Common myeloid progenitor, CD34-positive (primary cell): ENCODE results near the gene CACNB4.
A peak's percentile ranks its signal among the peaks of the same experiment; 100 is the strongest.

Experiments used
- CTCF ChIA-PET: fragments of 350-600 bp; sonication (Branson Sonifier 250); formaldehyde crosslinking; loops from one replicate; lab custom pipeline; 2021; ENCODE audit warnings: antibody characterized with exemption; lab: Charles Lee
- POLR2A ChIA-PET: fragments of 350-600 bp; sonication (Branson Sonifier 250); formaldehyde crosslinking; loops from one replicate; lab custom pipeline; 2021; ENCODE audit warnings: antibody characterized with exemption; lab: Charles Lee
- DNase-seq, 3 donors: peaks; one replicate each; pipeline versions ENCODE4 v3.0.0 to v3.0.0-alpha.2; 2013
- H3K27ac ChIP-seq, 2 experiments: 1 replicate in 1 of 2; 2 replicates in 1 of 2; pipeline ENCODE4 v1.7.0; 2013; ENCODE audit warnings: inconsistent platforms in 2 of 2, low read length in 2 of 2, mild to moderate bottlenecking in 2 of 2, low read depth in 1 of 2, moderate library complexity in 1 of 2; ENCODE audit not compliant: severe bottlenecking in 2 of 2, insufficient read depth in 1 of 2, poor library complexity in 1 of 2
- H3K27me3 ChIP-seq, 5 experiments: replicated peaks in 2 of 5; 1 replicate in 3 of 5; 2 replicates in 2 of 5; pipeline versions ENCODE4 v1.6.1 to v1.7.0; 2013; ENCODE audit warnings: low read length in 4 of 5, mild to moderate bottlenecking in 2 of 5, moderate library complexity in 2 of 5, inconsistent platforms in 1 of 5; ENCODE audit not compliant: insufficient read depth in 5 of 5, control insufficient read depth in 4 of 5
- H3K36me3 ChIP-seq, 4 experiments: 1 replicate in 2 of 4; 2 replicates in 2 of 4; pipeline versions ENCODE4 v1.6.1 to v1.7.0; 2013; ENCODE audit warnings: low read length in 3 of 4, control low read depth in 1 of 4, mild to moderate bottlenecking in 1 of 4; ENCODE audit not compliant: control insufficient read depth in 4 of 4, insufficient read depth in 4 of 4
- H3K4me1 ChIP-seq, 4 experiments: 1 replicate in 3 of 4; 2 replicates in 1 of 4; pipeline versions ENCODE4 v1.6.1 to v1.7.1; 2013; ENCODE audit warnings: low read length in 3 of 4, mild to moderate bottlenecking in 3 of 4, control low read depth in 1 of 4, inconsistent platforms in 1 of 4, moderate library complexity in 1 of 4; ENCODE audit not compliant: control insufficient read depth in 4 of 4, insufficient read depth in 4 of 4; ENCODE audit errors: control extremely low read depth in 1 of 4
- H3K4me3 ChIP-seq, 7 experiments: 1 replicate in 4 of 7; 2 replicates in 3 of 7; pipeline versions ENCODE4 v1.5.1 to v1.7.0; 2013; ENCODE audit warnings: mild to moderate bottlenecking in 7 of 7, low read length in 6 of 7, moderate library complexity in 6 of 7, inconsistent platforms in 2 of 7, low read depth in 2 of 7, control low read depth in 1 of 7; ENCODE audit not compliant: insufficient read depth in 4 of 7, control insufficient read depth in 1 of 7; ENCODE audit errors: extremely low read depth in 1 of 7
- H3K9me3 ChIP-seq, 5 experiments: 1 replicate in 4 of 5; 2 replicates in 1 of 5; pipeline versions ENCODE4 v1.6.1 to v1.7.1; 2013; ENCODE audit warnings: low read length in 4 of 5, mild to moderate bottlenecking in 2 of 5, inconsistent platforms in 1 of 5, low read depth in 1 of 5, moderate library complexity in 1 of 5; ENCODE audit not compliant: control insufficient read depth in 4 of 5, insufficient read depth in 2 of 5; ENCODE audit errors: control extremely low read depth in 1 of 5
- WGBS: methylation state at CpG from one replicate; pipeline ENCODE4 v1.1.5; 2013; ENCODE audit not compliant: insufficient coverage; 5-methylcytosine and 5-hydroxymethylcytosine counted together

The CACNB4 gene

DNA sequence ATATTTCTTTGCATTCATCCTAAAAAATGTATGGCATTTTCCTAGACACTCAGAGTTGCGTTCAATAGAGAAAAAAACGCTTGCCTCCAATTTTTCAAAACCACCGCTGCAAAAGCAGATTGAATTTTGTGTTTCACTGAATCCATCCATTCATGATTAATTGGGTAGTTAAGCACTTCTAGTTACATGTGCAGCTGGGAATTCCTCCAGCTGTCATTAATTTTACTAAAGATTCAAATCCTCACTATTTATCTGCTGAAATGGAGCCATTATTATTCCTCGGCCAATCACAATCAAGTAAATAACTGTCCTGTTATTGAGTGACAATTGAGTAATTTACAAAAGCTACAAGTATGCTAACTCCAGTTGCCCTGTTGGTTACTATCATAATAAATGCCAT, 194.8 kb downstream of the CACNB4 start:
- ChIA-PET POLR2A (no interaction called here), CTCF (interaction anchor here (0.7 to 1.7 kb wide), 2 partner anchors 30 to 121 kb away, joined by 3 to 6 read pairs; no protein-coding TSS in a partner anchor)
- no peak overlapping the region for H3K27ac ChIP-seq
- DNase-seq: no peak
- no peaks in the 10 kb centered on the region for H3K27me3 ChIP-seq
- WGBS: 96% methylated on average over 3 of the region's 4 CpGs
- H3K9me3 ChIP-seq: no peaks in the 10 kb centered on the region
- peaks cover 0 to 20% (median 5%) of the 10 kb centered on the region in 4 experiments for H3K4me1 ChIP-seq
- H3K4me3 ChIP-seq: no peak overlapping the region
- no peaks in the 10 kb centered on the region for H3K36me3 ChIP-seq

DNA sequence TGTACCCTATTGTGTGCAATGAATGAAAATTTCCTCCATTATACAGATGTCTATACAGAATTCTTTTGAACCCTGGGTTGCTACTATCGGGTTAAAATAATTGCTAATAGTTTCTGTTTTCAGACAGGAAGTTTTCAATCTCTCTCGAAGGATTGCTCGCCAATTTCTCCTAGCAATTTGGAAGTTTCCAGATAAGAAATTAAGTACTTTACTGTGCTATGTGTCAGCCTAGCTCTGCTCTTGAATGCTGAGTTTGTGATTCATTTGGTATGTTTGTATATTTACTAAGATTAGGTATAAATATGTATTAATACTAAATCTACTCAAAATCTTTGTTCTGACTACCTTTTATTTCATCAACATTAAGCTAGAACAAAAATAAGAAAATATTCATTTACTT, 196.0 kb downstream of the CACNB4 start:
- H3K9me3 ChIP-seq: no peaks in the 10 kb centered on the region
- H3K36me3 ChIP-seq: no peaks in the 10 kb centered on the region
- no peak for DNase-seq
- POLR2A ChIA-PET: interaction anchor here (0.8 kb wide), 1 partner anchor 797 kb away, joined by 3 read pairs; no protein-coding TSS in a partner anchor
- H3K4me1 ChIP-seq: peaks cover 0 to 18% (median 5%) of the 10 kb centered on the region in 4 experiments
- no peak overlapping the region for H3K4me3 ChIP-seq
- no peak overlapping the region for H3K27ac ChIP-seq
- CTCF ChIA-PET: interaction anchor here (0.6 kb wide), 1 partner anchor 13 kb away, joined by 4 read pairs; no protein-coding TSS in a partner anchor
- WGBS: no CpG with 5 or more reads among the region's 3 CpGs
- no peaks in the 10 kb centered on the region for H3K27me3 ChIP-seq

DNA sequence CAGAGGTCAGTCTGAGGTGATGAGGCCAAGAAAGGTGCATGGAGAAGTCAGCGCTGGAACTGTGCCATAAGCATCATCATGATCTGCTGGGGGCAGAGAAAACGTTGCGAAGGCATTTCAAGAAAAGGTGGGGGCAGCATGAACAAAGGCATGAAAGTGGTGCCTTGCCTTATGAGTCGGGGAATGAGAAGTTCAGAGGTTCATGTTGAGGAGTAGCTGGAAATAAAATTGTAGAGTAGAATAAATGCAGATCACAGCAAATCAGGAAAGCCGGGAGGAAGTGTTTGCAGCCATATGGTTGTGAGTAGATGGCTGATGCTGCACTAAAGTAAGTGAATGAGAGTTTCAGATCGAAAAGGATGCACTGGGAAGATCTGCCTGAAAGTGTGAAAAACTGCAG, 198.5 kb downstream of the CACNB4 start:
- H3K9me3 ChIP-seq: no peaks in the 10 kb centered on the region
- ChIA-PET CTCF (no interaction called here), POLR2A (no interaction called here)
- WGBS: 73% methylated on average over 6 of the region's 6 CpGs
- no peak overlapping the region for H3K27ac ChIP-seq
- H3K36me3 ChIP-seq: no peaks in the 10 kb centered on the region
- H3K4me1 ChIP-seq: peaks cover 0 to 7% (median 1%) of the 10 kb centered on the region in 4 experiments
- H3K4me3 ChIP-seq: no peak overlapping the region
- DNase-seq: no peak
- no peaks in the 10 kb centered on the region for H3K27me3 ChIP-seq

DNA sequence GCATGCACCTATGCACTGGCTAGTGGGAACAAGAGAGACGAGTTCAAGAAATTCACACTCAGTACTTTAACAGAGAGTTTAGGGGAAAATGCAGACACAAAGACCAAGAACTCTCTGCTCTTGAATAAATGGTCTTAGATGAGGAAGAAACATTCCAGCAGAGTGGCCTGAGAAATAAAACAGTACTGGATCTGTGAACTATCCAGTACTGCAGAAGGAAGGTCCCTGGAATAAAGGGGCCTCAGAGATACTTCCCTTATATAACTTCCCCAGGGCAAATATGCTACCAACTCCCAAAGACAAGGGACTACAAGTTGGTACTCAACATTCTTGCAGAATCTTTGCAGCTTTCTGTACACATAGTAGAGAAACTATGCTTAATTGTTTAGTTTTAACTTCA, 199.7 kb downstream of the CACNB4 start:
- no CpG with 5 or more reads among the region's 1 CpG for WGBS

DNA sequence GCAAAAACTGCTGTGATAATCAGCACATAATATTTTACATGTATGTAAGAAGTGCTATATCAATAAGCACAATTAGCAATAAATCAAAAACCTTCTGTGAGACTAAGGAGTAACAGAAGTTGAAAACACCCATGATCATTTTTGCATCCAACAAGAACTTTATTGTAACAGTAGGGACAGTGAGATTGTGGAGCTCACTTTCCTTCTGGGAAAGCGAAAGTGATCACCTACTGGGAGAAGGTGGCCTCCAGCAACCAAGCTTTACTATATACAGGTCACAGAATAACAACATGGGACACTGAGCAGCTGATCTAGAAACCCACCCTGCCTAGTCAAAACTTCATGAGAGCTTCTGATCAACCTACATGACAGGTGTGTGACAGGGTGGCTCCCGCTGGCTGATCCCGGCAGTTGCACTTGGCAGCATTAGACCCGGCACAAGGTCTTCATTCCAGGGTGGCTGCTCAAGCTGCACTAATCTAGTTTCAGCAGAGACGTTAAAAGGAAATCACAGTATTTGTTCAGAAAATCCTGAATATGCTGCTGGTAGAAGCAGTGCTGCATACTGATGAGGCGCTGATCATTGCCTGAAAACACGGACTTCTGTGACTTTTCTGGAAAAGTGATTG, 207.2 kb downstream of the CACNB4 start:
- peaks cover 0 to 4% (median 2%) of the 10 kb centered on the region in 5 experiments for H3K9me3 ChIP-seq
- no peak overlapping the region for H3K4me3 ChIP-seq
- no peak for DNase-seq
- no peaks in the 10 kb centered on the region for H3K36me3 ChIP-seq
- WGBS: 92% methylated on average over 5 of the region's 7 CpGs
- no peaks in the 10 kb centered on the region for H3K4me1 ChIP-seq
- H3K27me3 ChIP-seq: no peaks in the 10 kb centered on the region
- H3K27ac ChIP-seq: no peak overlapping the region
- POLR2A ChIA-PET: no interaction called here
- CTCF ChIA-PET: no interaction called here

More for the DNA sequence above, 199.7 kb downstream of the CACNB4 start:
- H3K36me3 ChIP-seq: no peaks in the 10 kb centered on the region
- ChIA-PET POLR2A (no interaction called here), CTCF (no interaction called here)
- no peak for DNase-seq
- no peaks in the 10 kb centered on the region for H3K4me1 ChIP-seq
- H3K27ac ChIP-seq: no peak overlapping the region
- H3K27me3 ChIP-seq: no peaks in the 10 kb centered on the region
- H3K4me3 ChIP-seq: no peak overlapping the region
- peaks cover 0 to 4% (median 2%) of the 10 kb centered on the region in 5 experiments for H3K9me3 ChIP-seq

DNA sequence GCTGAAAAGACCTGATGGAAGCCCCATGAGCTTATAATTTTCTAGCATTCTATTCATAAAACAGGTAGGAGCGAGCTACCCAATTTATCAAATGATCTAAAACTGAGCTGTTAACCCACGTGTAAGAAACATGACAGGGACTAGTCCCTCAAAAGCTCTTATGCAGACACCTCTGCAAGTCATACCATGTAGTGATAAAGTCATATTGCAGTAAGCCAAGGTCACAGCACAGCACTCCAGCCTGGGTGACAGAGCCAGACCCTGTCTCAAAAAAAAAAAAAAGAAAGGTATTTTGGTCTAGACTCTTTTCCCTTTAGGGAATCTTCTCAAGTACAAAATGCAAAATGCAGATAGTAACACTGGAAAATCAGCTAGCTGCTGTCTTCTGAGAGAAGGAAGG, 211.7 kb downstream of the CACNB4 start:
- WGBS: 92% methylated on average over 2 of the region's 2 CpGs
- no peaks in the 10 kb centered on the region for H3K4me1 ChIP-seq
- ChIA-PET CTCF (no interaction called here), POLR2A (no interaction called here)
- H3K27me3 ChIP-seq: no peaks in the 10 kb centered on the region
- DNase-seq: no peak
- no peaks in the 10 kb centered on the region for H3K9me3 ChIP-seq
- no peaks in the 10 kb centered on the region for H3K36me3 ChIP-seq
- no peak overlapping the region for H3K27ac ChIP-seq
- no peak overlapping the region for H3K4me3 ChIP-seq

DNA sequence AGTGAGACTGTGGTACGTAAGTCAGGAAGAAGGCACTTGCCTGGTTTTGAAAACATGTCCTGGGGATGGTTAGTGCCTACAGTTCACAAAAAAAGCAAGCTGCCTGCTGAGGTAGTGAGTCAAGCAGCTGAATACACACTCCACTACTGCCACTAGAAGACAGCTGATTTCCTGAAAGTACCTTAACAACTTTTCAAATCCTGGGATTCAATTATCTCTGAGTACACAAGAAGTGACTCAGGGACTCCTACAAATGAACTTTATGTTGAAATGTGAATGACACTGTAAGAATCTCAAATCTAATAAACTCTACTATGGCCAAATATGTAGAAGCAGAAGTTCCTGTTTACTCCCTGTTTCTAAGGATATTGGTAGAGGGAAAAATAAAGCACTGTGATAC, 212.6 kb downstream of the CACNB4 start:
- ChIA-PET POLR2A (no interaction called here), CTCF (no interaction called here)
- no peak overlapping the region for H3K4me3 ChIP-seq
- no peaks in the 10 kb centered on the region for H3K4me1 ChIP-seq
- no peaks in the 10 kb centered on the region for H3K9me3 ChIP-seq
- no peaks in the 10 kb centered on the region for H3K27me3 ChIP-seq
- no peak overlapping the region for H3K27ac ChIP-seq
- 75% methylated on average over 1 of the region's 1 CpG for WGBS
- DNase-seq: peak in 2 of 3 donors; percentile 3 to 15
- H3K36me3 ChIP-seq: no peaks in the 10 kb centered on the region
